Gastrocnemius medialis (tissue), 4 donors: ENCODE data around the gene WDFY4.

Experiments
- POLR2A ChIP-seq, 2 donors: fragments of 450-650 bp; IDR thresholded peaks; one replicate each; pipeline ENCODE4 v1.6.1; 2017; ENCODE audit warnings: antibody characterized with exemption in 2 of 2, mild to moderate bottlenecking in 2 of 2, moderate library complexity in 2 of 2
- TF ChIP-seq, protein P1 (sequence below), 5 experiments: fragments of 450-650 bp in 3 of 5; fragments of 200-600 bp in 2 of 5; sonication (generic) in 2 of 5; IDR thresholded peaks in 4 of 5; conservative IDR thresholded peaks in 1 of 5; 1 replicate in 4 of 5; 2 replicates in 1 of 5; pipeline ENCODE4 v1.5.1; 2016 to 2019; ENCODE audit warnings: antibody characterized with exemption in 5 of 5, mild to moderate bottlenecking in 3 of 5, moderate library complexity in 3 of 5

DNA sequence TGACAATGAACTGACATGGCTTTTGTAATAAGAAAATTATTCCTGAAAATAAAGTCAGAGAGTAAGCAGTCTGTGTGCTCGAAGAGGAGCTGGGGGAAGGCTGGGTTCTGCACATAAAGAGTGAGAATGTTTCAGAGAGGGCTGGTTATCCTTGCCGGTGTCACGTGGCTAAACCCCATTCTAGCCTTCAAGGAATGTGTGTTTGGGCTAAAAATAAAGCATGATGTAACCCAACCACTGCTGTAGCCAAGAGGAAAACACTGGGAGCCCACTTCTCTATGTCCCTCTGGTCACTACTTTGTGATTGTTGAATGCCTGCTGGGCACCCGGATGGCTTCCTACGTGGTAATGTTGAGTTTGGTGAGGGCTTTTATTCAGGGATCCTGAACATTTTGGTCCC lies 23.5 kb downstream of the WDFY4 start:
- TF ChIP-seq, protein P1, sequence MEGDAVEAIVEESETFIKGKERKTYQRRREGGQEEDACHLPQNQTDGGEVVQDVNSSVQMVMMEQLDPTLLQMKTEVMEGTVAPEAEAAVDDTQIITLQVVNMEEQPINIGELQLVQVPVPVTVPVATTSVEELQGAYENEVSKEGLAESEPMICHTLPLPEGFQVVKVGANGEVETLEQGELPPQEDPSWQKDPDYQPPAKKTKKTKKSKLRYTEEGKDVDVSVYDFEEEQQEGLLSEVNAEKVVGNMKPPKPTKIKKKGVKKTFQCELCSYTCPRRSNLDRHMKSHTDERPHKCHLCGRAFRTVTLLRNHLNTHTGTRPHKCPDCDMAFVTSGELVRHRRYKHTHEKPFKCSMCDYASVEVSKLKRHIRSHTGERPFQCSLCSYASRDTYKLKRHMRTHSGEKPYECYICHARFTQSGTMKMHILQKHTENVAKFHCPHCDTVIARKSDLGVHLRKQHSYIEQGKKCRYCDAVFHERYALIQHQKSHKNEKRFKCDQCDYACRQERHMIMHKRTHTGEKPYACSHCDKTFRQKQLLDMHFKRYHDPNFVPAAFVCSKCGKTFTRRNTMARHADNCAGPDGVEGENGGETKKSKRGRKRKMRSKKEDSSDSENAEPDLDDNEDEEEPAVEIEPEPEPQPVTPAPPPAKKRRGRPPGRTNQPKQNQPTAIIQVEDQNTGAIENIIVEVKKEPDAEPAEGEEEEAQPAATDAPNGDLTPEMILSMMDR (IDR thresholded peaks at IDR 0.05 in 4 of 5, conservative IDR thresholded peaks at IDR 0.05 in 1 of 5): no peak
- no peak for TF ChIP-seq POLR2A (IDR thresholded peaks at IDR 0.05)
